Parathyroid adenoma (tissue), 2 donors: ENCODE measurements around the gene EDARADD.

ENCODE experiments used
- H2AFZ ChIP-seq: fragments of 300-600 bp; sonication (generic); one replicate; pipeline ENCODE4 v1.7.0; 2017; ENCODE audit warnings: antibody characterized with exemption, mild to moderate bottlenecking
- H3K27ac ChIP-seq: fragments of 300-600 bp; sonication (generic); one replicate; pipeline ENCODE4 v1.7.0; 2017
- H3K27me3 ChIP-seq: fragments of 300-600 bp; sonication (generic); one replicate; pipeline ENCODE4 v1.7.0; 2017; ENCODE audit warnings: low read length; ENCODE audit not compliant: control insufficient read depth, insufficient read depth
- H3K36me3 ChIP-seq: fragments of 300-600 bp; sonication (generic); one replicate; pipeline ENCODE4 v1.7.0; 2017; ENCODE audit warnings: low read length; ENCODE audit not compliant: control insufficient read depth, insufficient read depth
- H3K4me1 ChIP-seq: fragments of 300-600 bp; sonication (generic); one replicate; pipeline ENCODE4 v1.7.0; 2017; ENCODE audit warnings: control low read depth
- H3K4me2 ChIP-seq: fragments of 300-600 bp; sonication (generic); one replicate; pipeline ENCODE4 v1.7.0; 2017; ENCODE audit warnings: low read length
- H3K4me3 ChIP-seq: fragments of 300-600 bp; sonication (generic); one replicate; pipeline ENCODE4 v1.7.0; 2017; ENCODE audit warnings: low read depth, low read length
- H3K79me2 ChIP-seq: fragments of 300-600 bp; sonication (generic); one replicate; pipeline ENCODE4 v1.7.0; 2017; ENCODE audit warnings: control low read depth
- H3K9ac ChIP-seq: fragments of 300-600 bp; sonication (generic); one replicate; pipeline ENCODE4 v1.7.0; 2017; ENCODE audit warnings: mild to moderate bottlenecking
- H3K9me3 ChIP-seq: fragments of 300-600 bp; sonication (generic); one replicate; pipeline ENCODE4 v1.7.0; 2017; ENCODE audit warnings: low read length; ENCODE audit not compliant: control insufficient read depth
- CTCF ChIP-seq: fragments of 300-600 bp; sonication (generic); IDR thresholded peaks from one replicate; pipeline ENCODE4 v1.7.0; 2017; ENCODE audit warnings: antibody characterized with exemption, mild to moderate bottlenecking
- donor health status: primary hyperparathyroidism.

EDARADD gene

GRCh38 chr1:236371083-236371482 lies 23.0 kb upstream of the EDARADD start:
- TF ChIP-seq CTCF: no peak
- no peak overlapping the region for H3K9ac ChIP-seq
- H3K9me3 ChIP-seq: no peaks in the 10 kb centered on the region
- no peak overlapping the region for H3K4me2 ChIP-seq
- no peaks in the 10 kb centered on the region for H3K4me1 ChIP-seq
- no peak overlapping the region for H3K4me3 ChIP-seq
- H3K27me3 ChIP-seq: no peaks in the 10 kb centered on the region
- H2AFZ ChIP-seq: no peak overlapping the region
- H3K79me2 ChIP-seq: no peaks in the 10 kb centered on the region
- no peak overlapping the region for H3K27ac ChIP-seq
- H3K36me3 ChIP-seq: no peaks in the 10 kb centered on the region

- Histone ChIP-seq H3K4me2 (no peak overlapping the region), H3K9ac (no peak overlapping the region), H3K36me3 (no peaks in the 10 kb centered on the region), H3K79me2 (no peaks in the 10 kb centered on the region), H3K4me1 (no peaks in the 10 kb centered on the region), H2AFZ (no peak overlapping the region), H3K9me3 (no peaks in the 10 kb centered on the region), H3K27ac (no peak overlapping the region), H3K27me3 (no peaks in the 10 kb centered on the region), H3K4me3 (no peak overlapping the region)
- TF ChIP-seq CTCF: no peak
Measured at GRCh38 chr1:236377832-236378535, 16.1 kb upstream of the EDARADD start.

- H3K4me2 ChIP-seq: no peak overlapping the region
- H3K4me3 ChIP-seq: no peak overlapping the region
- no peak for TF ChIP-seq CTCF
- no peak overlapping the region for H3K9ac ChIP-seq
- H3K27me3 ChIP-seq: no peaks in the 10 kb centered on the region
- H3K9me3 ChIP-seq: no peaks in the 10 kb centered on the region
- no peaks in the 10 kb centered on the region for H3K79me2 ChIP-seq
- H3K27ac ChIP-seq: no peak overlapping the region
- no peak overlapping the region for H2AFZ ChIP-seq
- H3K36me3 ChIP-seq: no peaks in the 10 kb centered on the region
- no peaks in the 10 kb centered on the region for H3K4me1 ChIP-seq
Measured at GRCh38 chr1:236381565-236382158, 12.4 kb upstream of the EDARADD start.

GRCh38 chr1:236388332-236388731 lies 5.8 kb upstream of the EDARADD start:
- no peak for TF ChIP-seq CTCF
- H3K79me2 ChIP-seq: no peaks in the 10 kb centered on the region
- no peaks in the 10 kb centered on the region for H3K36me3 ChIP-seq
- H3K9ac ChIP-seq: no peak overlapping the region
- no peaks in the 10 kb centered on the region for H3K4me1 ChIP-seq
- no peak overlapping the region for H3K4me2 ChIP-seq
- H3K27me3 ChIP-seq: no peaks in the 10 kb centered on the region
- no peak overlapping the region for H3K4me3 ChIP-seq
- no peak overlapping the region for H3K27ac ChIP-seq
- no peaks in the 10 kb centered on the region for H3K9me3 ChIP-seq
- H2AFZ ChIP-seq: no peak overlapping the region

GRCh38 chr1:236389253-236389652 lies 4.8 kb upstream of the EDARADD start:
- Histone ChIP-seq H3K4me1 (no peaks in the 10 kb centered on the region), H3K9me3 (no peaks in the 10 kb centered on the region), H3K36me3 (no peaks in the 10 kb centered on the region), H3K4me2 (no peak overlapping the region), H2AFZ (no peak overlapping the region), H3K4me3 (no peak overlapping the region), H3K79me2 (no peaks in the 10 kb centered on the region), H3K27ac (no peak overlapping the region), H3K27me3 (no peaks in the 10 kb centered on the region), H3K9ac (no peak overlapping the region)
- TF ChIP-seq CTCF: no peak
